Endothelial cell of umbilical vein (primary cell): ENCODE measurements around the gene MARVELD1. TPM values are rescaled to one million over a fixed set of nuclear protein-coding genes. Genes with fewer than 3 reads are reported as not detected.
A peak's percentile ranks its signal among the peaks of the same experiment; 100 is the strongest.

Experiments
- BruUV-seq: library from RNA; stranded (reverse); fragments of 400-500 nt; replicated peaks from 2 replicates; lab custom pipeline; 2021; lab: Mats Ljungman, UMichigan
- CTCF ChIA-PET: fragments of 300-600, 350-600 bp; sonication (Branson Sonifier 250); formaldehyde crosslinking; loops from one replicate; lab custom pipeline; 2021; ENCODE audit warnings: antibody characterized with exemption, inconsistent platforms; lab: Charles Lee
- POLR2A ChIA-PET: fragments of 300-600, 350-600 bp; sonication (Branson Sonifier 250); formaldehyde crosslinking; loops from one replicate; lab custom pipeline; 2021; ENCODE audit warnings: antibody characterized with exemption, inconsistent platforms; lab: Charles Lee
- DNase-seq: peaks from one replicate; pipeline ENCODE4 v3.0.0-alpha.2; 2011; ENCODE audit warnings: low read depth, low spot score
- FAIRE-seq: peaks from 2 replicates; lab custom pipeline; 2011; peaks lifted over from hg19 to GRCh38; lab: Jason Lieb, UNC
- H2AFZ ChIP-seq: 2 replicates; pipeline ENCODE4 v1.6.0; 2012; ENCODE audit warnings: low read depth, low read length, control low read depth, inconsistent platforms
- H3K27ac ChIP-seq: 2 replicates; pipeline ENCODE4 v1.5.1; 2011; ENCODE audit warnings: low read depth, mild to moderate bottlenecking, control low read depth, low read length, moderate library complexity; ENCODE audit not compliant: insufficient read depth
- H3K27me3 ChIP-seq, 2 experiments: 2 replicates each; pipeline versions ENCODE4 v1.6.0 to v1.6.1; 2011; ENCODE audit warnings: low read length in 2 of 2, mixed read lengths in 1 of 2; ENCODE audit not compliant: control insufficient read depth in 2 of 2, insufficient read depth in 2 of 2
- H3K36me3 ChIP-seq, 2 experiments: 2 replicates in 1 of 2; 3 replicates in 1 of 2; pipeline ENCODE4 v1.5.1; 2011; ENCODE audit warnings: low read length in 2 of 2, mild to moderate bottlenecking in 1 of 2, moderate library complexity in 1 of 2; ENCODE audit not compliant: control insufficient read depth in 2 of 2, insufficient read depth in 2 of 2; ENCODE audit errors: extremely low read depth in 1 of 2
- H3K4me1 ChIP-seq: 3 replicates; pipeline ENCODE4 v1.5.1; 2011; ENCODE audit warnings: mild to moderate bottlenecking, low read length; ENCODE audit not compliant: control insufficient read depth, insufficient read depth; ENCODE audit errors: extremely low read depth
- H3K4me2 ChIP-seq: 2 replicates; pipeline ENCODE4 v1.6.1; 2011; ENCODE audit warnings: low read length, control low read depth, mixed read lengths; ENCODE audit not compliant: insufficient read depth
- H3K4me3 ChIP-seq, 3 experiments: fragments of 200-600 bp in 1 of 3; sonication (generic), shearing (Covaris generic) in 1 of 3; replicated peaks in 1 of 3; 2 replicates each; pipeline ENCODE4 v1.5.1; 2011 to 2016; ENCODE audit warnings: control low read depth in 3 of 3, low read length in 3 of 3, mild to moderate bottlenecking in 2 of 3, inconsistent platforms in 1 of 3, low read depth in 1 of 3, moderate library complexity in 1 of 3; ENCODE audit not compliant: insufficient read depth in 1 of 3
- H3K79me2 ChIP-seq: 2 replicates; pipeline ENCODE4 v1.6.0; 2012; ENCODE audit warnings: low read length, inconsistent platforms; ENCODE audit not compliant: control insufficient read depth, insufficient read depth
- H3K9ac ChIP-seq: replicated peaks from 2 replicates; pipeline ENCODE3; 2011; ENCODE audit warnings: low read length, control low read depth; ENCODE audit not compliant: insufficient read depth; ENCODE audit errors: extremely low read depth
- H3K9me1 ChIP-seq: replicated peaks from 3 replicates; pipeline ENCODE4 v1.6.0; 2011; ENCODE audit warnings: mild to moderate bottlenecking, low read length; ENCODE audit not compliant: control insufficient read depth, insufficient read depth; ENCODE audit errors: extremely low read depth
- H3K9me3 ChIP-seq: replicated peaks from 2 replicates; pipeline ENCODE4 v1.5.1; 2012; ENCODE audit warnings: low read length, inconsistent platforms; ENCODE audit not compliant: control insufficient read depth, insufficient read depth
- H4K20me1 ChIP-seq: replicated peaks from 2 replicates; pipeline ENCODE3; 2011; ENCODE audit warnings: mild to moderate bottlenecking, low read length; ENCODE audit not compliant: control insufficient read depth, insufficient read depth; ENCODE audit errors: extremely low read depth
- CTCF ChIP-seq, 2 donors: IDR thresholded peaks; 1 replicate in 1 of 2; 2 replicates in 1 of 2; pipeline ENCODE4 v1.5.1; 2011; ENCODE audit warnings: low read length in 2 of 2, mild to moderate bottlenecking in 2 of 2, moderate library complexity in 2 of 2, control low read depth in 1 of 2, inconsistent platforms in 1 of 2, low read depth in 1 of 2; ENCODE audit not compliant: insufficient read depth in 1 of 2; ENCODE audit errors: extremely low read depth in 1 of 2
- EZH2 ChIP-seq: IDR thresholded peaks from 2 replicates; pipeline ENCODE4 v1.6.1; 2012; ENCODE audit warnings: borderline replicate concordance, low read depth, mild to moderate bottlenecking, moderate library complexity, low read length, inconsistent platforms; ENCODE audit not compliant: severe bottlenecking
- FOS ChIP-seq: IDR thresholded peaks from 2 replicates; pipeline ENCODE4 v1.6.1; 2011; ENCODE audit warnings: mild to moderate bottlenecking, low read length, moderate library complexity, borderline replicate concordance; ENCODE audit not compliant: insufficient read depth
- GATA2 ChIP-seq: IDR thresholded peaks from 2 replicates; pipeline ENCODE4 v1.7.0; 2011; ENCODE audit warnings: low read depth, mild to moderate bottlenecking, moderate library complexity, mixed read lengths, low read length; ENCODE audit not compliant: insufficient read length, insufficient read depth
- JUN ChIP-seq: IDR thresholded peaks from 2 replicates; pipeline ENCODE4 v1.6.1; 2011; ENCODE audit warnings: borderline replicate concordance, low read depth; ENCODE audit not compliant: insufficient read length, insufficient read depth
- MAX ChIP-seq: IDR thresholded peaks from 2 replicates; pipeline ENCODE4 v1.6.1; 2011; ENCODE audit not compliant: insufficient read depth, insufficient read length
- MYC ChIP-seq: IDR thresholded peaks from one replicate; pipeline ENCODE4 v1.6.1; 2011; ENCODE audit warnings: mild to moderate bottlenecking, low read depth, low read length
- POLR2A ChIP-seq: IDR thresholded peaks from 2 replicates; pipeline ENCODE4 v1.6.1; 2012; ENCODE audit warnings: low read depth, mild to moderate bottlenecking, control low read depth, low read length
- POLR2AphosphoS5 ChIP-seq: IDR thresholded peaks from 2 replicates; pipeline ENCODE4 v1.6.1; 2012; ENCODE audit warnings: low read depth, mild to moderate bottlenecking, control low read depth, low read length, moderate library complexity; ENCODE audit not compliant: insufficient read depth
- dilution Hi-C: fragments of 300-500 bp; cut with MboI; formaldehyde crosslinking; loops from one replicate; pipeline ENCODE4 v1.15.0; 2019; ENCODE audit warnings: low sequenced_read_pairs; ENCODE audit not compliant: extremely low pct_ligation_motif_present
- intact Hi-C: fragments of 100-400 bp; cut with micrococcal nuclease; formaldehyde crosslinking; loops from one replicate; pipeline ENCODE4 v1.10.0; 2022
- polyA plus RNA-seq, 4 experiments: library from polyadenylated mRNA; depleted of rRNA in 3 of 4; stranded (reverse) in 3 of 4; unstranded in 1 of 4; fragments of >200 nt; gene quantifications; 2 replicates each; pipeline versions ENCODE4 v1.2.1 to v1.2.3, GENCODE V29; 2011 to 2012; ENCODE audit warnings: missing spikeins in 1 of 4
- total RNA-seq: library from RNA; stranded (reverse); gene quantifications from 2 replicates; pipeline ENCODE4 v1.2.3, GENCODE V29; 2021

Gene MARVELD1
- total and polyA plus RNA-seq, 2 donors (not counting 3 experiments of a cell fraction or from before 2014, with no cell fraction given), result 67.3 to 78.3 TPM

GRCh38 chr10:97736403-97736901, 22.9 kb downstream of the MARVELD1 start:
- Histone ChIP-seq H2AFZ (peak overlapping the region; percentile 72), H3K79me2 (peaks cover 25% of the 10 kb centered on the region), H3K9me3 (no peaks in the 10 kb centered on the region), H3K9me1 (no peaks in the 10 kb centered on the region), H3K27me3 (no peaks in the 10 kb centered on the region), H3K4me1 (peaks cover 8% of the 10 kb centered on the region), H3K27ac (no peak overlapping the region), H3K4me2 (no peak overlapping the region), H4K20me1 (no peaks in the 10 kb centered on the region), H3K36me3 (no peaks in the 10 kb centered on the region), H3K4me3 (no peak overlapping the region), H3K9ac (no peak overlapping the region)
- ChIA-PET CTCF (interaction anchor here (1.0 to 21.8 kb wide), 4 partner anchors 9 to 305 kb away, joined by 4 to 863 read pairs (median 4); partner anchors contain the start of genes AVPI1 and MARVELD1), POLR2A (no interaction called here)
- FAIRE-seq (no peak), DNase-seq (no peak)
- dilution Hi-C loops (no loop called here), intact Hi-C loops (loop anchor here (2.0 to 10.0 kb wide), 2 partner anchors 50 to 242 kb away; partner anchors contain the start of genes AVPI1, MMS19 and UBTD1)
- BruUV-seq, result no TSS peak
- TF ChIP-seq GATA2, result no peak
- no peak for TF ChIP-seq JUN
- TF ChIP-seq FOS, result no peak
- no peak for TF ChIP-seq MAX
- TF ChIP-seq POLR2AphosphoS5, result no peak
- TF ChIP-seq POLR2A, result no peak
- no peak for TF ChIP-seq MYC
- no peak for TF ChIP-seq EZH2
- TF ChIP-seq CTCF (IDR thresholded peaks at IDR 0.05; ENCODE audit: extremely low read depth in 1 of 2, insufficient read depth in 1 of 2, low read depth in 1 of 2, low read length in 2 of 2), result no peak
